HG03097 (cell line): ENCODE data around the gene ZBTB7C.

Experiments used
- ATAC-seq: cut with Tn5 transposase; IDR thresholded peaks from one replicate; pipeline ENCODE4 v1.9.1; 2021; ENCODE audit not compliant: unreplicated experiment, low FRiP score

The ZBTB7C gene

DNA sequence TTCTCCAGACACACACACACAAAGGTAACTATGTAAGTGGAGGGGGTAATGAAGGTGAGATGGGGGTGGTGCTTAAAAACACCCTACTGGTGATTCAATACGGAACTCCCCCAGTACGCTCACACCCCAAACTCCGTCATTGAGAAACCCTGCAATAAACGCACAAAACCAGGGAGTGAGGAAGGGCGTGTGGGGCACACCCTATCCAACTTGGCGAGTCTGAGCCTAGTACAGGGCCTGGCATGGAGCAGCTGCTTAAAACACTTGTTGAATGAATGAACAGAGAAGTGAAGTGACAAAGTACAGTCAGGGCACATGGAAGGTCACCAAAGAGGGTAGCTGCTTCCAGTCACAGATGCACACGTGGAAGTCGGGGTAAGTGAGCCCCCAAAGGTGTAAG is 331.9 kb downstream of the ZBTB7C start:
- ATAC-seq, result no peak

DNA sequence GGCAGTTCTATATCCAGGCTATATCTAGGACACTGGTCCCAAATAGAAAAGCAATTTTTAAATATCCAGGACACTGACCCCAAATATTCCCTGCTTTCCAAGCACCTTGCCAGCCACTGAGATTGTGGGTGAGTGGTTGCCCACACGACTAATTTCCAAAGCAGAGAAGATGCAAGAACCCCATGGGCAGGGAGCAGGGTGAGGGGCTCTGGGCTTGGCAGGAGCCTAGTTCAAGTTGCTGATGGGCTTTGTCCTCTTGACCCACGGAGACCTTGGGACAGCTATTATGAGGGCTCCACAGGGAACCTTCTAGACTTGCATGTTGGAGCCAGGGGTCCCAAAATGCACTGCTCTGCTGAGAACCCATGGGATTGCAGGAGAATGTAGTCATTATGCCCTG is 332.7 kb downstream of the ZBTB7C start:
- no peak for ATAC-seq

DNA sequence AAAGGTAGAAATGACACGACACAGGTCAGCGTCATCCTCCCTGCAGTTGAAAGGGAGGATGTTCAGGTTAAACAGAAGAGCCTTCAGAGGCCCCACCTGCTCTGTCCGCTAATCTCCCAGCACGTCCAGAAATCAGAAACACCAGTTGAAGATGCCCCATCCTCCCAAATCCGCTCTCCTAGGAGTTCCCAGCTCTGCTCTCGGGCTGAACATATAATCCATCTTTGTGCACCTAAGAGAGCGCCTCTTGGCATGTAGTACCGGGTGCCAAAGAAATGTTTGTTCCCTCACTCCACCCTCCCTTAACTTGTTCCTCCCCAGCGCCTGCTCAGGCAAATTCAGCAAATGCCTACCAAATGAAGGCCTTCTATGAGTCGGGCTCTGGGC is 333.5 kb downstream of the ZBTB7C start:
- no peak for ATAC-seq

DNA sequence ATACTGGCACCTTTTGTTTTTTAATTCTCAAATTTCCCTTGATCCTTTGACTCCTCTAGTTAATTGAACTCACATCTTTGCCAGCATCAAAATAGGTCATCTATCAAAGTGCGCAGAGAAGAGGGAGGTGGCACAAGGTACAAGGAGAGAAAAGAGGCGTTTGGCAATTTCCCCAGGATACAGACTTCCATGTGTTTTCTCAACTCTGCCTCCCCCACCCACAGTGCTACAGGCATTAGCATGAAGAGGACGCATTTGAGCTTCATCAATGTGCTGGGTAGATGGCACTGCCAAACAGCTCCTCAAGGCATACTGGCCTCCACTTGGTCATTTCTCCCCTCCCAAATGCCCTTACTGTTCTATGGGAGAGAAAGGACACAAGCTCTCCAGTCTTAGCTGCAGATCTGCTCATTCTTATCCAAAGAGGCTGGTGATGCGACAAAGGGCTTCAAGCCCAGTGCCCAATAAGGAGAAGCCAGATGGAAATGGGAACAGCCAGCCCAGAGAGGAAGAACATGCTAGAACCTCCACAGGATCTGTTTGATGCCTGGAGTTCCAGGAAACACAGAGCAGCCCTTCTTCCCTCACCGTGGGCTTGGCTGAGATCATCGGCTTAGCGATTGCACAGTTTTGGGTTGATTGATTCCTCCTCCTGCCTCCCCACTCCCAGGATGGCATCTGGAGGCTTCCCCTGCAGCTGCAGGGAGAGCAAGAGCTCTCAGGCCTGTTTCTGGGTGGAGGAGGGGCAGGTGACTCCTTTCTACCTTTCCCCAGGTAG is 334.1 kb downstream of the ZBTB7C start:
- no peak for ATAC-seq

DNA sequence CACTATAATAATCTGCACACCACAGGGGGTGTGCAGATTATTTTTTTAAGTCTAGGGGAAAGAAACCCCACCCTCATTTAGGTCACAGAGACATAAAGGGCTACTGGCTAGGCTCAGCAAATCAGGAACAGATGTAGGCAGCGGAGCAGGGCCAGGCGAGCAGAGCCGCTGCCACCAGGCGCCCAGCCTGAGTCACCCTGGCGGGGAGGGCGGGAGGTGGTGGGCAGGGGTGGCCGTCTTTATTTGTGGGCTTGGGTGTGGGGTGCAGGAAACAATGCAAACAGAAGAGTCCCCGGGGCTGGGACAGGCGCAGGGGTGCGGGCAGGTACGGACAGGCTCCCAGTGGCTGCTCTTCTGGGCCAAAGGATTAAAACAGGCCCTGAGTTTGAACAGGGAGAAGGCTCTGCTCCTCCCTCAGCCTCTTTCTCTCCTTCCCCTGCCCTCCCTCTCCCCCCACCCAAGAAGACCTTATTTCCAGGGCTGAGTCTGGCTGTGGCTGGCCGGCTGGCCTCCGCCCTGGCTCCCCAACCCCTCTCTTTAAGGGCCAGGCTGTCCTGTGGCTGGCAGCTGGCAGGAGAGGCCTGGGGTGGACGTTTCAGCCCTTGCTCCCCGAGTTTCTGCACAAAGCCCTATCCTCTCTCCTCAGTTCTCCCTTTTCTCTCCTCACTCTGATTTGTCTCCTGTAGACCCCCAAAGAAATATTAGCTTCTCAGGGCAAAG is 335.8 kb downstream of the ZBTB7C start:
- ATAC-seq, result no peak

DNA sequence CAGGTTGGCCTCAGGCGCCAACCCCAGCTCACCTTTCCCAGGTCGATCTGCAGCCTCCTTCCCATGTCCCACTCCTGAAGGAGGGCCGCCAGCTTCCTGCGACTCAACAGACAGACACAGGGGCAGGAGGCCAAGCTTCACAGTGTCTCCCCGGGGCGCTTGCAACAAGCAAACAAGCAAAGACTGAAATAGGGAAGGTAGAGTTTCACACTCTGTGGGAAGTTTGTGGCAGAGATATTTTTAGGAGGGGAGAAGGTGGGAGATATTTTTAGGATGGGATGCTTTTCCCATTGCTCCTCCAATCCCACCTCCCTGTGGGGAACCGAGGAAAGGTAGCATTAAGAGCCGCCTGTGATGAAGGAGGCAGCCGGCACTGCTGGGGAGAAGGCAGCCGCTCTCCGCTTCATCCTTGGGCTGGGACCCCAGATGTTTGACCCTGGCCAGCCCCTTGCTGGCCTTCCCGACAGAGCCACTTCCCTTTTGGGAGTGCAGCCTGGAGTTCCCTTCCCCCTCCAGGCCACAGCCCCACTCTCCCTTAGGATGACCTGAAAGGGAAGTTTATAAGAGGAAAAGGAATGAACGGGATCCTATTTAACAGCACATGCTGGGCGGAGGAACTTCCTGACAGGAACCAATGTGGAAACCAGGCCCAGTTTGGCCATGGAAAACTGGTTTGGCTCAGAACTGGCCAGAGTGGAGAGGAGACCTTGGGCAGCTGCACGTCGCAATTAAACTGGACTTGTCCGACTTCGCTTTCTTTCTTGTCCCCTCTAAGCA is 336.6 kb downstream of the ZBTB7C start:
- no peak for ATAC-seq

DNA sequence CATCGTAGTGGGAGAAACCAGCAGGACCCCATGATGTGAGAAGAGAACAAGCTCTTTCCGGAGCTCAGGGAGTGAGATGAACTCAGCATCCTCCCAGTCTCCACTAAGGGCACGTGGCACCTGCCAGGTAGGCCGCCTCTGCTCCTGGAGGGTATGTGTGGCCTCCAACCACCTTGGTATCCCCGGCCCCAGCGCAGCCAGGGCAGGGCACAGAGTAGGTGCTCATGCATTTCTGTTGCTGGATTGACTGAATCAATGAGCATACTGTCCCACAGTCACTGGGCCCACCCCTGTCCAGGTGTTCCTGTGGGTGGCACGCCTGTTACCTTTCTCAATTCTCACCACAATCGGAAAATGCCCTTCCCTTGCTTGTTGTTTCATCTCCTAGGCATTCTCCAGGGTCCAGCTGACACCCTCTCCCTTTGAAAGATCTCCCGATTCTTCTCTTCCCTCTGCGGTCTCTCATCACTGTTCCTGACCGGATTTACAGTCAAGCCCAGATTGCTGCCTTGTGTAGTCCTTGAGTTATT is 340.2 kb downstream of the ZBTB7C start:
- no peak for ATAC-seq

DNA sequence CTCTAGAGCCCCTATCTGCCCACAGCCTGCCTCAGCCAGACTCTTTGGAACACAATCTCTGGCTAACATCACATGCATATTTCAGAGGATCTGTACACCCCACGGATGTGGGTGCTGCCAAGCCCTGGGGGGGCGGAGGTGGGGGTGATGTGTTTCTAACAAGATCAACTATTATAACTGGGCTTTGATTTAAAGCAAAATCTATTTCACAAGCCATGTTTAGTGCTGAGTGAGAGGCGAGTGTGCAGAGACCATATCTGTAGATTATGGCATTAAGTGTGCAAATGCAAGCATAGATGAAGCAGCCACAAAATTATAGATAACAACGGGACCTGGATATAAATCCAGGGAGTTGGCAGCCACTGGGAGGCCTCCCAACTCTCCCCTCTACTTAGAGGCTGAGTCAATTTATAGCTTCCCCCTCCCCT is 342.9 kb downstream of the ZBTB7C start:
- ATAC-seq, result no peak

DNA sequence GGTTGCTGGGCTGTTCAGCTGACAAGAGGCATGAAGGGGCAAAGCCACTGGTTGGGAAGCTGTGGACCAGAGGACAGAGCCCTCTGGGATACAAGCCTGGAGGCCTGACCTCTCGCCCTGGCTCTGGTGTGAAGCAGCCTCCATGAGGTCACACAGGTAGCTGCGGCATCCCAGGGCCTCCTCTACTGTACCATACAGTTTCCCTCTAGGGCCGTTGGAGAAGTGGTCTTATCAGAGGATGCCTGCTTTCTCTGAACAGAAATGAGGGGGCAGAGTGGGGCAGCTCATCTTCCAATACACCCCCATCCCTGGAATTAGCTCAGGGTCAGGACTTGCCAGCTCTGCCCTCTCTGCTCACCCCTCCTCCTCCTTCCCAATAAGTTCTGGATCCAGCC is 343.6 kb downstream of the ZBTB7C start:
- no peak for ATAC-seq

DNA sequence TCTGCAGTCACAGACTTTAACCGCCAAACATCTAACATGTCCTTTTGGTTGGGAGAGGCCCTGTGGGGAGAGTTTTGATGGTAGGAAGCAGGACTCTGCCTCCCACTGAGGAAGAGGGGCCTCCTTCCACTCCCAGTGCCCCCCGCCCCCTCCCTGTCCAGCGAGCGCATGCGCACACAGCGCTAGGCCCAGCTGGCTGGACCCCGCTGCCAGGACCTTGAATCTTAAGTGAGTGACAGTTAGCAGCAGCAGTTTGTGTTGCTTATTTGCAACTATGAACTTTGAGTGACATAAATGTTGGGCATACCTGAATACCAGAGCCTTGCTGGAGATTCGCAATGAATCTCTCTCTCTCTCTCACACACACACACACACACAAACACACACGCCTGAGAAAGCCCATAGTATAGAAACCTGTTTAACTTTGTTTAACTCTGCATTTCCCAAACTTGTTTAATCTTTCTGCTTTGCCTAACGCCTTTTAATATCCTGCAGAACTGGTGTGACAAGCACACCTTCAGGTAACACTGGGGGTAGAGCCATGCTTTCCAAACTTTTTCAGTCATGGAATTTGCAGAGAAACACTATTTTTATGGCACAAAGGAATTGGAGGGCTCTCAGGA is 344.1 kb downstream of the ZBTB7C start:
- ATAC-seq, result no peak

DNA sequence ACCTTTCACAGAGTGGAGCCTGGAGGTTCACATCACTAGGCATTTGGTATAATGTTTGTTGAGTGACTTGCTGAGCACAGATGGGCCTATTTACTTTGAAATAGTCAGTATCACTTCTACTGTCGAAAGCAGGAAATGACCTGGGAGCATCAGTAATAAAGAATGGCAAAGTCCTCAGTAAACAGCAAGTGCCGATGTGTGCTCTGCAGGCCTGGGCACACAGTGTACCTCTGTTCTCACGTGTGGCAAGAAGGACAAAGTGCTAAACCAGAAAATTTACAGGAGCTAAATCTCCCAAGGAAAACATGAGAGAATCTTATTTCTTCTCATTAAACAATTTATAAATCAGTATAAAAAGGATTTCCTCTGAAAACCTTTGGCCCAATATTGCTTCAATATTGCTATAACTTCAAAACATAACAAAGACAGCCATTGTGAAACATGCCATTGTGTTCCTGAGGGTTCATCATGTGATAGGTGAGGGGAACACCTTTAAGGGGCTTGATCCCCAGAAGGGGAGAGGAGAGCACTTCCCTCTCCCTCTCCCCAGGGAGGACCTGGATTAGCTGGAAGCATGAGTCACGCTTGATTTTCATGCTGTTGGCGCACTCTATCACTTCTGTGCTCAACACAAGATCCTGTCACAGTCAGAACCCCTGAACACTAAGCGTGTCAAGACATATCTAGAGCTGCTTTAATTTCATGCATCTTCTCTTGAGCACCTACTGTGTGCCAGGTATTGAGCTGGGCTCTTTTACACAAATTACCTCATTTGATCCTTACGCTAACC is 347.2 kb downstream of the ZBTB7C start:
- no peak for ATAC-seq

DNA sequence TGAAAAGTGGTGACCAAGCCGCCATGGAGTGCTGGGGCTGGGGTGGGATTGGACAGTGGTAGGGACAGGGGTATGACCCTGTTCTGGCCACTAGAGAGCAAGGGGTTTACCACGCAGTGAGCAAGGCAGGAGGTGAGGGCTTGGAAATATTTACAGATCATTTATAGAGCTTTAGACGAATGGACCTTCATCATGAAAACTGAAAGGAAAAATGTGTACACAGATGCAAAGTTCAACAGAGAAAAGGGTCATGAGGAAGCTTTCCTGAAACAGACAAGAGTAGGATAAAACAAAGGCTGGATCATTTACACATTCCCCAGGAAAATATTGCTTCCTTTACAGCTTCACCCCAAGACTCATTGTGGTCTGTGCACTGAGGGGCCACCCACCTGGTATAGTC is 348.2 kb downstream of the ZBTB7C start:
- ATAC-seq, result no peak

DNA sequence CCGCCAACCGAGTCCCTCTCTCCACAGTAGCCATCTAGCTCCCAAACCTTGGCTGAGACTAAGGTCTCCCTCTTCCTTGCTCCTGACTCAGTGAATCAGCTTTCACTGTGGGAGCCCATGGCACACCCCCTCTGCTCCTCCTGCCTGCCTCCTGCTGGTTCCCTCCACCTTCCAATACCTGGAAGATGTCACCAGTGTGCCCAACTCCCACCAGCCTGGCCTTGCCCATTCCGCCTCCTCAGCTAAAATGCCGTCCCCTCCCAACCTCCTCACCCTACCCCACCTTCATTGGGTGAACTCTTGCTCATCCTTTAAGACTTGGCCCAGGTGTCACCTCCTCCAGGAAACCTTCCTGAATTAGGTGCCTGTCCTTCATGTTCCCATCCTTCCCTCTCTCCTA is 348.8 kb downstream of the ZBTB7C start:
- no peak for ATAC-seq

DNA sequence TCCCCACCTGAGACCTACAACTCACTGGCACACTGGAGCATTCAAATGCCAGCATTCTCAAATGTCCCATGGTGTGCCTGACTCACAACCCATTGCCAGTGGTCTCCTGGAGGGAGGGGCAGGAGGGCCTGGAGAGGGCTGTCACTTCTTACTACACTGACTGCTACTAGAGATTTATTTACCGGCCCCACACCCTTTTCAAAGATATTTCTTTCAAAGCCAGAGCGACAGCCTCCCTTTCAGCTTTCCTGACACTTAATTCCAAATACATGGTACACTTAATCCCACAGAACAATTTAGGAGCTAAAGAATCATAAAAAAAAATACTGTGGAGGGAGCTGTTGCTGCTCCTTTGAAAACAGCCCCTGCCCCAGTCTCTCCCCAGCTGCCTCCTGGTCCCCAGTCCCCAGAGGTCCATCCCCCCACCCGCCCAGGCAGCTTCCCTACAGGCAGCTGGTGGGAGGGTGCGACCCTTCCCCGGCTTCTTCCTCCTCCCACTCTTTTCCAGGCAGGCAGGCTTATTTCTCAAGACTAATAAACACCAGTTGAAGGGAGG is 349.6 kb downstream of the ZBTB7C start:
- ATAC-seq, result no peak

DNA sequence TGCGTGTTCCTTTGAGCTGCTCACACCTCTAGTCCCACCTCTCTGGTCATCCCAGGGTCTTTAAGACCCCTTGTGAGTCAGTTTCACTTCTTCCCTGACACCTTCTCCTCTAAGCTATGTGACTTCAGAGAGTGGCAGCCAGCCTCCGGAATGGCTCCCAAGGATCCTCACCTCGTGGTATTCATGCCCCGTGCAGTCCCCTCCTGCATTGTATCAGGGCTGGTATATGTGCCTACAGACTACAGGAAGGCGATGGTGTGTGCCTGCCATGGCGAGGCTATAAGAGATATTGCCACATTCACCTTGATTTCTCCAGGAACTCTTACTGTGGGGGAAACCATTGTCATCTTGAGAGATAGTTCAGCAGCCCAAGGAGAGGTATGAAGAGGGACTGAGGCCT is 350.7 kb downstream of the ZBTB7C start:
- no peak for ATAC-seq

DNA sequence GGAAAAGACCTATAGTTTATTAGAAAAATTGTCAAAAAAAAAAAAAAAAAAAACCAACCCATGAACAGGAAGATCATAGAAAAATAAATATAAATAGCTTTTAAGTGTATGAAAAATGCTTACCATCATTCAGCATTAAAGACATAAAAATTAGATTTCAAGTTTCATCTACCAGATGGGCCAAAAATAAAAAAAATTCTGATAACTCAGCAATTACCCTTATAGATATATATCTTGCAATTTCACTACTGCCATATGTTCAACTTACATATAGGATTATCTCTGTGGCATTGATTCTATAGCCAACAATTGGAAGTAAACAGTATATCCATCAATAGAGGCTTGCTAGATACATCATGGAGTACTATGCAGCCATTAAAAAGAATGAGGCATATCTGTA is 352.2 kb downstream of the ZBTB7C start:
- no peak for ATAC-seq

DNA sequence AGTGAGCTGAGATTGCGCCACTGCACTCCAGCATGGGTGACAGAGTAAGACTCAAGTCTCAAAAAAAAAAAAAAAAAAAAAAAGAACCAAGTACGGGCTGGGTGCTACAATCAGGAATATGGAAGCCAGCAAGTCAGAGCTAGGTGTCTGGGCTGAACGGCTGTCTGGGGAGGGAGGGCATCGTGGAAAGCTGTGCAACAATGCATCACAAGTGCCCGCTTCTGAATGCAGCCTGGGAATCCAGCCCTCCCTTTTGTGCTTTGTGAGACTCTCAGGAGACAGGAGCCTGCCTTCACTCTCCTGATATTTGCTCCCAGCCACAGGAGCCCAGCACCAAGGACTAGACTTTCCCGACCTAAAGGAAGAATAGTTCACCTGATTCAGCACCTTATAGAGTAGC is 353.8 kb downstream of the ZBTB7C start:
- ATAC-seq, result no peak

DNA sequence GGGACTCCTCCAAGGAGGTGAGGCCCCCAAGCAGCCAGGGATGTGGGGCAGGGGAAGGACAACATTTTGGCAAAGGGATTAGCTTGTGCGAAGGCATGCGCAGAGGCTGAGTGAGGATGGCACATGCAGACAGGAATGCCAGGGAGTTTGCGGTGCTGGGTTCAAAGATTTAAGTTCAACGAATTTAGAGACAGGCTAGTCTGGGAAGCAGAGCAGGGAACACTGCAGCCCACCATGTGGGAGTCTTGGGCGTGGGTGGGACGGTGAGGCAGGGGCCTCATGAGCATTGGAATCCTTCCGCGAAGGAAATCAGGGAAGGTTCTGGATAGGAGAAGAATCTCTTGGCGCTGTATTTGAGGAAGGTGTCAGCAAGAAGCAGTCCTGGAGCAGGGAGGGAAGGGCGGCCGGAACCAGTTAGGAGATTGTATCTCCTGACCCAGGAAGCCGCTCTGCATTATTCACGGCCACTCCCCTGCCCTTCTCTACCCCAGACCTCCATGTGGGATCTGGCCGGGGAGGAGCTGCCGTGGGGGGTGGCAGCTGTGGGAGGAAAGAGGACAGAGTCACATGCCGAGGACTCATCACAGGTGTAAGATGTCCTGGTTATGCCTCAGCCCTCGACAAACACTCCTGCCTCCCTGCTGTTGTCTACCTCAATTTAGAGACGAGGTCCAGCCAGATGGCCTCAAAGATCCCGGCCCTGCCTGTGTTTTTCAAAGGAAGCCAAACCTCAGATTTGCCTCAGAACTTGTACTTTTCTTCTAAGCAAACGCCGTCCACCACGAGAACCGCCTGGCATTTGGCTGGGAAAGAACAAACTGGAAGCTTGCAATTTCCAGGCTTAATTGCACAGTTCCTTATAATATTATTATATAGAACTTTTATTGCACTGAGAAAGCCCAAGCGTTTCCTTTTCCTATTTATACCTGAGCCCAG is 355.0 kb downstream of the ZBTB7C start:
- ATAC-seq, result no peak

DNA sequence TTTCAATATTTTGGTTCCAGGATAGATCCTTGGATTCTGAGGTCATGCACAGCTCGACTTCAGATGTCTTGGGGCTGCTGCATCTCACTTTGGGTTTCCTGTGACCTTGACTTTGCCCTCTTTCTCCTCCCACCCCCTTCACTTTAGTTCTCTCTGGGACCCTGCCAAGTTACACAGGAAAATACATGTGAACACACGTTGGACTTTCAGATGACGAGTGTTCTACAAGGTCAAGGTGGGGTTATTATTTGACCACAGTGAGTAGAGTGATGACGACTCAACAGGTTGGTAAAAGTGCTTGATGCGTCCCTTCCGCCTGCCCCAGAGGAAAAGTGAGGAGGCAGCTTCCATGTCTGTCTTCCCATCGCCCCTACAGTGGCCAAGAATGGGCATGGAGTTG is 356.3 kb downstream of the ZBTB7C start:
- no peak for ATAC-seq
